ENCODE results near the gene ENSA.

DNA sequence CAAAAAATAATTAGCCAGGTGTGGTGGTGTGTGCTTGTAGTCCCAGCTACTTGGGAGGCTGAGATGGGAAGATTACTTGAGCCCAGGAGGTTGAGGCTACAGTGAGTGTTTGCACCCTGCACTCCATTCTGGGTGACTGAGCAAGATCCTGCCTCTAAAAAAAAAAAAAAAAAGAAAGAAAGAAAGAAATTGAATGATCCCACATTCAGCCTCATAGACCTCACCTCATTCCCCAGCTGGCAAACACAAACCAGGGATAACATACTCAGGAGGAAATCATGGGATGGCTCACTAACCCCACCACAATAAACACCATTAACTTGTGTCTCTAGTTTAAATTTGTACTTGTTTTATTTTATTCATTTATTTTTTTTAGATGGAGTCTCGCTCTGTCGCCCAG, 8.5 kb downstream of the ENSA start:
- TF ChIP-seq, protein P1, sequence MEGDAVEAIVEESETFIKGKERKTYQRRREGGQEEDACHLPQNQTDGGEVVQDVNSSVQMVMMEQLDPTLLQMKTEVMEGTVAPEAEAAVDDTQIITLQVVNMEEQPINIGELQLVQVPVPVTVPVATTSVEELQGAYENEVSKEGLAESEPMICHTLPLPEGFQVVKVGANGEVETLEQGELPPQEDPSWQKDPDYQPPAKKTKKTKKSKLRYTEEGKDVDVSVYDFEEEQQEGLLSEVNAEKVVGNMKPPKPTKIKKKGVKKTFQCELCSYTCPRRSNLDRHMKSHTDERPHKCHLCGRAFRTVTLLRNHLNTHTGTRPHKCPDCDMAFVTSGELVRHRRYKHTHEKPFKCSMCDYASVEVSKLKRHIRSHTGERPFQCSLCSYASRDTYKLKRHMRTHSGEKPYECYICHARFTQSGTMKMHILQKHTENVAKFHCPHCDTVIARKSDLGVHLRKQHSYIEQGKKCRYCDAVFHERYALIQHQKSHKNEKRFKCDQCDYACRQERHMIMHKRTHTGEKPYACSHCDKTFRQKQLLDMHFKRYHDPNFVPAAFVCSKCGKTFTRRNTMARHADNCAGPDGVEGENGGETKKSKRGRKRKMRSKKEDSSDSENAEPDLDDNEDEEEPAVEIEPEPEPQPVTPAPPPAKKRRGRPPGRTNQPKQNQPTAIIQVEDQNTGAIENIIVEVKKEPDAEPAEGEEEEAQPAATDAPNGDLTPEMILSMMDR (IDR thresholded peaks at IDR 0.05; ENCODE audit: insufficient read depth, low read length, poor library complexity, severe bottlenecking): no peak
- TF ChIP-seq EZH2phosphoT487 (conservative IDR thresholded peaks at IDR 0.05; ENCODE audit: low read length): no peak
